ENCODE measurements around the gene CYGB. TPM values are rescaled to one million over a fixed set of nuclear protein-coding genes. Genes with fewer than 3 reads are reported as not detected.
A peak's percentile ranks its signal among the peaks of the same experiment; 100 is the strongest.

Gene CYGB
- total and polyA plus RNA-seq, 2 of the 13 experiments (the other 11 are each of a cell fraction or from before 2014, with no cell fraction given): 18.9 to 27.1 TPM

DNA sequence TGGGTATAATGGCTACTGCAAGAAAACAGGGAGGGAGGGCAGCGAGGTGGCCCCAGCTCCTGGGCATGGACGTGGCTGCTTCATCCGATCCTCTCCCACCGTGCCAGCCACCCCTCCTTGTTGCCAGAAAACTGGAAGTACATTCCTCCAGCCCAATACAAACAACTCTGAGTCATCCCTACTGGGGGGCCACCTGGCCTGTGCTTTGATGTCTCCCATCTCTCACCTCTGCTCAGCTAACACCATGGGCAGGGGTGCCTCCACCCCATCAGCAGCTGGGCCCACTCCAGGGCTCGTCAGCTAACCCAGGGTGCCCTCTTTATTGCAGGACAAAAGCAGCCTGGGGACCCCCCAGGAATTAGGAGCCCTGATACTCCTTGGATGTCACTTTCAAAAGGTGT lies 38.2 kb downstream of the CYGB start (continued):
- TF ChIP-seq, protein P1, sequence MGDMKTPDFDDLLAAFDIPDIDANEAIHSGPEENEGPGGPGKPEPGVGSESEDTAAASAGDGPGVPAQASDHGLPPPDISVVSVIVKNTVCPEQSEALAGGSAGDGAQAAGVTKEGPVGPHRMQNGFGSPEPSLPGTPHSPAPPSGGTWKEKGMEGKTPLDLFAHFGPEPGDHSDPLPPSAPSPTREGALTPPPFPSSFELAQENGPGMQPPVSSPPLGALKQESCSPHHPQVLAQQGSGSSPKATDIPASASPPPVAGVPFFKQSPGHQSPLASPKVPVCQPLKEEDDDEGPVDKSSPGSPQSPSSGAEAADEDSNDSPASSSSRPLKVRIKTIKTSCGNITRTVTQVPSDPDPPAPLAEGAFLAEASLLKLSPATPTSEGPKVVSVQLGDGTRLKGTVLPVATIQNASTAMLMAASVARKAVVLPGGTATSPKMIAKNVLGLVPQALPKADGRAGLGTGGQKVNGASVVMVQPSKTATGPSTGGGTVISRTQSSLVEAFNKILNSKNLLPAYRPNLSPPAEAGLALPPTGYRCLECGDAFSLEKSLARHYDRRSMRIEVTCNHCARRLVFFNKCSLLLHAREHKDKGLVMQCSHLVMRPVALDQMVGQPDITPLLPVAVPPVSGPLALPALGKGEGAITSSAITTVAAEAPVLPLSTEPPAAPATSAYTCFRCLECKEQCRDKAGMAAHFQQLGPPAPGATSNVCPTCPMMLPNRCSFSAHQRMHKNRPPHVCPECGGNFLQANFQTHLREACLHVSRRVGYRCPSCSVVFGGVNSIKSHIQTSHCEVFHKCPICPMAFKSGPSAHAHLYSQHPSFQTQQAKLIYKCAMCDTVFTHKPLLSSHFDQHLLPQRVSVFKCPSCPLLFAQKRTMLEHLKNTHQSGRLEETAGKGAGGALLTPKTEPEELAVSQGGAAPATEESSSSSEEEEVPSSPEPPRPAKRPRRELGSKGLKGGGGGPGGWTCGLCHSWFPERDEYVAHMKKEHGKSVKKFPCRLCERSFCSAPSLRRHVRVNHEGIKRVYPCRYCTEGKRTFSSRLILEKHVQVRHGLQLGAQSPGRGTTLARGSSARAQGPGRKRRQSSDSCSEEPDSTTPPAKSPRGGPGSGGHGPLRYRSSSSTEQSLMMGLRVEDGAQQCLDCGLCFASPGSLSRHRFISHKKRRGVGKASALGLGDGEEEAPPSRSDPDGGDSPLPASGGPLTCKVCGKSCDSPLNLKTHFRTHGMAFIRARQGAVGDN (CRISPR knock-in tag; IDR thresholded peaks at IDR 0.05): peak; percentile 86
- peak; percentile 74; the same call in 1 of the 2 replicates for TF ChIP-seq HMG20B (CRISPR knock-in tag; conservative IDR thresholded peaks at IDR 0.05)
- TF ChIP-seq, protein P2, sequence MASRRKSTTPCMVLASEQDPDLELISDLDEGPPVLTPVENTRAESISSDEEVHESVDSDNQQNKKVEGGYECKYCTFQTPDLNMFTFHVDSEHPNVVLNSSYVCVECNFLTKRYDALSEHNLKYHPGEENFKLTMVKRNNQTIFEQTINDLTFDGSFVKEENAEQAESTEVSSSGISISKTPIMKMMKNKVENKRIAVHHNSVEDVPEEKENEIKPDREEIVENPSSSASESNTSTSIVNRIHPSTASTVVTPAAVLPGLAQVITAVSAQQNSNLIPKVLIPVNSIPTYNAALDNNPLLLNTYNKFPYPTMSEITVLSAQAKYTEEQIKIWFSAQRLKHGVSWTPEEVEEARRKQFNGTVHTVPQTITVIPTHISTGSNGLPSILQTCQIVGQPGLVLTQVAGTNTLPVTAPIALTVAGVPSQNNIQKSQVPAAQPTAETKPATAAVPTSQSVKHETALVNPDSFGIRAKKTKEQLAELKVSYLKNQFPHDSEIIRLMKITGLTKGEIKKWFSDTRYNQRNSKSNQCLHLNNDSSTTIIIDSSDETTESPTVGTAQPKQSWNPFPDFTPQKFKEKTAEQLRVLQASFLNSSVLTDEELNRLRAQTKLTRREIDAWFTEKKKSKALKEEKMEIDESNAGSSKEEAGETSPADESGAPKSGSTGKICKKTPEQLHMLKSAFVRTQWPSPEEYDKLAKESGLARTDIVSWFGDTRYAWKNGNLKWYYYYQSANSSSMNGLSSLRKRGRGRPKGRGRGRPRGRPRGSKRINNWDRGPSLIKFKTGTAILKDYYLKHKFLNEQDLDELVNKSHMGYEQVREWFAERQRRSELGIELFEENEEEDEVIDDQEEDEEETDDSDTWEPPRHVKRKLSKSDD (CRISPR knock-in tag; IDR thresholded peaks at IDR 0.05; ENCODE audit: low read depth): no peak
- no peak for TF ChIP-seq FOXM1 (CRISPR knock-in tag; IDR thresholded peaks at IDR 0.05)
- TF ChIP-seq HOXA9 (CRISPR knock-in tag; IDR thresholded peaks at IDR 0.05; ENCODE audit: borderline replicate concordance): no peak
- TF ChIP-seq, protein P3, sequence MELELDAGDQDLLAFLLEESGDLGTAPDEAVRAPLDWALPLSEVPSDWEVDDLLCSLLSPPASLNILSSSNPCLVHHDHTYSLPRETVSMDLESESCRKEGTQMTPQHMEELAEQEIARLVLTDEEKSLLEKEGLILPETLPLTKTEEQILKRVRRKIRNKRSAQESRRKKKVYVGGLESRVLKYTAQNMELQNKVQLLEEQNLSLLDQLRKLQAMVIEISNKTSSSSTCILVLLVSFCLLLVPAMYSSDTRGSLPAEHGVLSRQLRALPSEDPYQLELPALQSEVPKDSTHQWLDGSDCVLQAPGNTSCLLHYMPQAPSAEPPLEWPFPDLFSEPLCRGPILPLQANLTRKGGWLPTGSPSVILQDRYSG (CRISPR knock-in tag; IDR thresholded peaks at IDR 0.05): no peak
- TF ChIP-seq, protein P4, sequence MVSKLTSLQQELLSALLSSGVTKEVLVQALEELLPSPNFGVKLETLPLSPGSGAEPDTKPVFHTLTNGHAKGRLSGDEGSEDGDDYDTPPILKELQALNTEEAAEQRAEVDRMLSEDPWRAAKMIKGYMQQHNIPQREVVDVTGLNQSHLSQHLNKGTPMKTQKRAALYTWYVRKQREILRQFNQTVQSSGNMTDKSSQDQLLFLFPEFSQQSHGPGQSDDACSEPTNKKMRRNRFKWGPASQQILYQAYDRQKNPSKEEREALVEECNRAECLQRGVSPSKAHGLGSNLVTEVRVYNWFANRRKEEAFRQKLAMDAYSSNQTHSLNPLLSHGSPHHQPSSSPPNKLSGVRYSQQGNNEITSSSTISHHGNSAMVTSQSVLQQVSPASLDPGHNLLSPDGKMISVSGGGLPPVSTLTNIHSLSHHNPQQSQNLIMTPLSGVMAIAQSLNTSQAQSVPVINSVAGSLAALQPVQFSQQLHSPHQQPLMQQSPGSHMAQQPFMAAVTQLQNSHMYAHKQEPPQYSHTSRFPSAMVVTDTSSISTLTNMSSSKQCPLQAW (CRISPR knock-in tag; IDR thresholded peaks at IDR 0.05): peak; percentile 89
- TF ChIP-seq RNF2 (conservative IDR thresholded peaks at IDR 0.05; ENCODE audit: low read depth): 0 out of 2 replicates have a peak, but pooled peaks have one; percentile 19
- TF ChIP-seq NFYC (CRISPR knock-in tag; IDR thresholded peaks at IDR 0.05): peak; percentile 28; the same call in 1 of the 2 replicates
- TF ChIP-seq KLF13 (CRISPR knock-in tag; IDR thresholded peaks at IDR 0.05): no peak
- TF ChIP-seq, protein P5, sequence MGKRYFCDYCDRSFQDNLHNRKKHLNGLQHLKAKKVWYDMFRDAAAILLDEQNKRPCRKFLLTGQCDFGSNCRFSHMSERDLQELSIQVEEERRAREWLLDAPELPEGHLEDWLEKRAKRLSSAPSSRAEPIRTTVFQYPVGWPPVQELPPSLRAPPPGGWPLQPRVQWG (CRISPR knock-in tag; IDR thresholded peaks at IDR 0.05; ENCODE audit: borderline replicate concordance, low read depth): no peak
- TF ChIP-seq JUN (CRISPR knock-in tag; IDR thresholded peaks at IDR 0.05): peak; percentile 96
- TF ChIP-seq KAT8 (CRISPR knock-in tag; IDR thresholded peaks at IDR 0.05): peak; percentile 84
- peak; percentile 47; the same call in 1 of the 2 replicates for TF ChIP-seq ESRRA (CRISPR knock-in tag; IDR thresholded peaks at IDR 0.05; ENCODE audit: low read depth)
- TF ChIP-seq MED13 (CRISPR knock-in tag; IDR thresholded peaks at IDR 0.05): no peak
- peak; percentile 98 for TF ChIP-seq ZSCAN9 (CRISPR knock-in tag; IDR thresholded peaks at IDR 0.05; ENCODE audit: borderline replicate concordance)
- TF ChIP-seq, protein P6, sequence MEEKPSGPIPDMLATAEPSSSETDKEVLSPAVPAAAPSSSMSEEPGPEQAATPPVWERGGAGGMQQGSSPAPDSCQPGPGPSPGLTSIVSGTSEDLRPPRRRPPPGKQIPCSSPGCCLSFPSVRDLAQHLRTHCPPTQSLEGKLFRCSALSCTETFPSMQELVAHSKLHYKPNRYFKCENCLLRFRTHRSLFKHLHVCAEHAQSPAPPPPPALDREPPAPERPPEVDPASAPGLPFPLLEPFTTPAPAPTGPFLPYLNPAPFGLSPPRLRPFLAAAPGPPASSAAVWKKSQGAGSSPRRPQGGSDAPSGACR (CRISPR knock-in tag; IDR thresholded peaks at IDR 0.05): 0 out of 2 replicates have a peak, but pooled peaks have one; percentile 63
